Measurements from ENCODE around the gene PPME1.

- TF ChIP-seq CTCF (IDR thresholded peaks at IDR 0.05; ENCODE audit: low read depth, low read length, poor library complexity, severe bottlenecking) (no peak), EZH2phosphoT487 (IDR thresholded peaks at IDR 0.05; ENCODE audit: borderline replicate concordance, low read length) (no peak)
Measured at GRCh38 chr11:74144592-74144991, 26.5 kb upstream of the PPME1 start.
